Hepatic stellate cell (primary cell): ENCODE data around the gene CD93.

Experiments
- DNase-seq: peaks from one replicate; pipeline ENCODE4 v3.0.0; 2011; ENCODE audit warnings: low spot score

CD93 gene

DNA sequence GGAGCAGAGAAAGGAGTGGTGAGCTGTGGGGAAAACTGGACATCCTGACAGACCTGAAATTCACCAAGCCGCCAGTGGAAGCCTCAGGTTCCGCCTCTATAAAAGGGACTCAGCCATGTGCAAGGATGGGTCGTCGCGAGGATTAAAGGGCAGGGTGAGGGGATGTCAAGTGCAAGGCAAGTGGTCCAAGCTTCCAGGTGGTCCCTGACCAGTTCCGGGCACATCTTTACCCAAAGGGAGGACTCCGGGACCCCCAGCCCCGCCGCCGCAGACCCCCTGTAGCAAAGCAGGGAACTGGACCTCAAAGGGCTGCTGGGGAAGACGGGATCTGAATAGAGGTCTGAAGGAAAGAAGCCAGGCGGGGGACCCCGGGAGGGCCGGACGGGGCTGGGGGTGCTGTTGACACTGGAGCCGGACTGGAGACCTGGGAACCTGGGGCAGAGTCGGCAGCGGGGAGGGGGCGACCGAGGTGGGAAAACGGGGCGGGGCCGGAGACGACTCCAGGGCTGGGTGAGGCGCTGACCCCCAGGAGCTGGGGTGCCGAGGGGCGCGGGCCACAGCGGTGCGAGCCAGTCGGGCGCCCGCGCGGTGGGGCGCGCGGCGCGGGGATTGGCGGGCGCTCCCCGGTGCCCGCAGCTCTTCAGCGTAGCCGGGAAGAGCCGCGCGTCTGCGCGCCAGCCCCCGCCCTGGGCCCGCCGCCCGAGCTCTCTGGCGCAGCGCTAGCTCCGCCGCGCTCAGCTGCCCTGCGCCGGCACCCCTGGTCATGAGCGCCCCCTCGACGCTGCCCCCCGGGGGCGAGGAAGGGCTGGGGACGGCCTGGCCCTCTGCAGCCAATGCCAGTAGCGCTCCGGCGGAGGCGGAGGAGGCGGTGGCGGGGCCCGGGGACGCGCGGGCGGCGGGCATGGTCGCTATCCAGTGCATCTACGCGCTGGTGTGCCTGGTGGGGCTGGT is 51.1 kb downstream of the CD93 start, which contains the start of gene SSTR4:
Gene SSTR4, plus strand, starts transcription at position 592 of the 951 bp plus-strand sequence. Its CDS starts 172 bp downstream, at position 764.
- no peak for DNase-seq

DNA sequence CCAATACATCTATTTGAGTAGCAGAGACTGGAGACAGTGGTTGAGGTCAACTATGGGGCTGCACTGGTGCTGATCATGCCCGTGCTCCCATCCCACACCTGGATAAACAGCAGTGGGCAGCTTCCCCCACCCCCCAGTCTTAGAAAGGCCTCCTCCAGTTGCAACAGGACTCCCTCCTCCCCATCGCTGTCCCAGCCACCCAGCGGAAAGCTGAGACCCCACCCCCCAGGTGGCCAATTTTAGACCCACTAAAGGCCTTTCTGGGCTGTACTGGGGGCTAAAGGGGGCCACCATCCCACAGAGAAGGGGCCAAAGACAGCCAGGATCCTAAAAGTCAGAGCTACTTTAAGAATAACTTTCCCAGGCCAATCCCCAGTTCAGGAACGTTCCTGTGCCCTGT is 52.2 kb downstream of the CD93 start:
- no peak for DNase-seq

DNA sequence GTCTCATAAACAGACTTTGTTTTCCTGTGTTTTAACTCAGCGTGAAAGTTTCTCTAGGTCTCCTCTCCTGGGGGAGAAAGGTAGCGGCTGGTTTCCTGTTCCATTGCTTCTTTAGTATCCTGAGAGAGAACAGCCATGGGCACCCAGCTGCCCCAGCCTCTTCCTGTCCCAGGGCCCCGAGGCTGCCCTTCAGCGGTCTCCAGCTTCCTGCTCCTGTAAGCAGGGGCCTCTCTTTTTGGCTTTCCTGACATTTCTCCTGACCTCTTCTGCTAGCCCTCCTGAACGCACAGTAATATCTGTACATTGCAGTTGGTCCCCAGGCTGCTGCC is 53.4 kb downstream of the CD93 start:
- DNase-seq, result no peak

- DNase-seq, result no peak
Measured at GRCh38 chr20:23032056-23032749, 53.9 kb downstream of the CD93 start.

DNA sequence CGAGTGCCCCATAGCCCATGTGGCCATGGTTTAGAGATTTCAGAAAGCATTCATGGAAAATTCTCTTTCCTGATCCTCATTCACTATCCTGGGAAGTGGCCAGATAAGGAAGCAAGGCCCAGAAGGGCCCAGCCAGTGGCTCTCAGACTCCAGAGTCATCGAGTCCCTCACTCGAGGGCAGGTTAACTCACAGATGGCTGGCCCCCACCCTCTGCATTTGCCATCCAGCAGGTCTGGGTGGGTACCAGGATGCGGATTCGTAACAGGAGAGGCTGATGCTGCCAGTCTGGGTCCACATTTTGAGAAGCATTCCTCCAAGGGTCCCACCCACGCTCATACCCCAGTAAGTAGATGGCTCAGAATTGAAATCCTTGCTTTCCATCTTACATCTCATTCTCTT is 54.8 kb downstream of the CD93 start:
- DNase-seq, result no peak
